HG02571 (cell line): ENCODE measurements around the gene RUFY3.
"Not testable (repeated sequence)": the region's sequence is repeated elsewhere in the genome, so short reads cannot be mapped to it uniquely, and the experiment has no call there.

Experiments used
- ATAC-seq: cut with Tn5 transposase; IDR thresholded peaks from one replicate; pipeline ENCODE4 v1.9.1; 2021; ENCODE audit warnings: mild to moderate bottlenecking, moderate library complexity; ENCODE audit not compliant: unreplicated experiment

RUFY3 gene, protein sequence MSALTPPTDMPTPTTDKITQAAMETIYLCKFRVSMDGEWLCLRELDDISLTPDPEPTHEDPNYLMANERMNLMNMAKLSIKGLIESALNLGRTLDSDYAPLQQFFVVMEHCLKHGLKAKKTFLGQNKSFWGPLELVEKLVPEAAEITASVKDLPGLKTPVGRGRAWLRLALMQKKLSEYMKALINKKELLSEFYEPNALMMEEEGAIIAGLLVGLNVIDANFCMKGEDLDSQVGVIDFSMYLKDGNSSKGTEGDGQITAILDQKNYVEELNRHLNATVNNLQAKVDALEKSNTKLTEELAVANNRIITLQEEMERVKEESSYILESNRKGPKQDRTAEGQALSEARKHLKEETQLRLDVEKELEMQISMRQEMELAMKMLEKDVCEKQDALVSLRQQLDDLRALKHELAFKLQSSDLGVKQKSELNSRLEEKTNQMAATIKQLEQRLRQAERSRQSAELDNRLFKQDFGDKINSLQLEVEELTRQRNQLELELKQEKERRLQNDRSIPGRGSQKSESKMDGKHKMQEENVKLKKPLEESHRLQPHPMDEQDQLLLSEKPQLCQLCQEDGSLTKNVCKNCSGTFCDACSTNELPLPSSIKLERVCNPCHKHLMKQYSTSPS

DNA sequence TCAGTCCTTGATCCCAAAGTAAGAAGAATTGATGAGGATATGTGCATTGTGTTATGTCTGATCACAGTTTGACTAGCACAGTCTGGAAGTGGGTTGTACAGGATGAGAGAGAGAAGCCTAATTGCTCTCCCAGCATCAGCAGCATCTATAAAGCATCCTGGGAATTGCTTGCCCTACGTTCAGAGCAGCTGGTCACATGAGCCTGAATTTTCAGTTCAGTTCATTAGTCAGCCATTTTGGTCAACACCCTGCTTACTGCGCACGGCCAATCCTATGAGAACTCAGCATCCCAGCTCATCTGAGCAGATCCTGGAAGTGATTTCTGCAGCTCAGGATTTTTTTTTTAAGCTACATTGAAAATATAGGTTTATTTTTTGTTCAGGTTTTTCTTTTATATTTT lies at the start of gene RUFY3:
Gene RUFY3 (plus strand): TSS at position 218 of the 400 bp plus-strand sequence. CDS start 610 bp downstream, outside the sequence.
- no peak for ATAC-seq

DNA sequence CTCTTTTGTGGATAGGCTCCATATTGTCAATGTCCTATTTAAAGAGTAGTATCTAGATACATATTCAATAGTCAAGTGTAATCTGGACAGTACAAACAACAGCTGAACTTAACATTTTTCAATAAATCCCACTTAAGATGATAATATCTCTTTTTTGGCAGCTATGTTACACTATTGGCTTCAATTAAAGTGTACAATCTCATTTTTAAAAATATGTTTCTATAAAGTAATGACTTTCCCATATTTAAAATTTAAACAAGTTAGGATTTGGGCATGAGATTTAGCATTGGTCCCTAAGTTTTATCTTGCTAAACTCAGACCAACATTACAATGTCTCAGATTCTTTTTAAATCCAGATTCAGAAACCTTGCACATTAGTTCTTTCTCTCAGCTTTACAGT lies 47.6 kb upstream of the RUFY3 start:
- no peak for ATAC-seq

DNA sequence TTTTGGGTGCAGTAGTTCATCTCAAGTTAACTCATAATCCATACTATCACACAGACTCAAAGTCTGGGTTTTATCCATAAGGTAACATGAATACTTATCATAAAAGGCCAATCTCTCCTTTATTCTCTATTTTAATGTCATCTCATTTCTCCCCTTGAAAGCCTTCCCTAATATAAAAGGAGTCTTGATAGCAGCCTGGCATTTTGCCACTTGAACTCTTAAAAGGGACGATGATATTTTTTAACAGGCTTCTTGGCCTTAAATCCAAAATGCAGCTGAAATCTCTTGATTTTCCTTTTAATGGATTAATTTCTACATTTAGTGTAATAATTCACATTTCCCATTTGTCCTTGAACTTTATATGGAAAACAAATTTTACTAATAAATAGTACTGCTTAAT lies 47.0 kb upstream of the RUFY3 start:
- no peak for ATAC-seq

DNA sequence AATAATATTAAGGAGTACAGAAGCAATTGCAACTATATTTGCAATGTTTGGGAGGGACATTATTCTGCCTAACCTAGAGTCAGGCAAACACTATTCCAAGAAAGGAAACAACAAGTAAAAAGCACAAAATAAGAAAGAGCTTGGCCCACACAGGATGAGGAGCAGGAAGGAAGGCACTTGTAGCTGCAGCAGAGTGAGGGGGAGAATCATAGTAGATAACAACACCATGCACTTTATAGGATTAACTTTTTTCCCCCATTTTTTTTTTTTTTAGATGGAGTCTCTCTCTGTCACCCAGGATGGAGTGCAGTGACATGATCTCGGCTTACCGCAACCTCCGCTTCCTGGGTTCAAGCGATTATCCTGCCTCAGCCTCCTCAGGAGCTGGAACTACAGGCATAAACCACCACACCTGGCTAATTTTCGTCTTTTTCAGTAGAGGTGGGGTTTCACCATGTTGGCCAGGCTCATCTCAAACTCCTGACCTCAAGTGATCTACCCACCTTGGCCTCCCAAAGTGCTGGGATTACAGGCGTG lies 45.1 kb upstream of the RUFY3 start:
- ATAC-seq, result no peak

DNA sequence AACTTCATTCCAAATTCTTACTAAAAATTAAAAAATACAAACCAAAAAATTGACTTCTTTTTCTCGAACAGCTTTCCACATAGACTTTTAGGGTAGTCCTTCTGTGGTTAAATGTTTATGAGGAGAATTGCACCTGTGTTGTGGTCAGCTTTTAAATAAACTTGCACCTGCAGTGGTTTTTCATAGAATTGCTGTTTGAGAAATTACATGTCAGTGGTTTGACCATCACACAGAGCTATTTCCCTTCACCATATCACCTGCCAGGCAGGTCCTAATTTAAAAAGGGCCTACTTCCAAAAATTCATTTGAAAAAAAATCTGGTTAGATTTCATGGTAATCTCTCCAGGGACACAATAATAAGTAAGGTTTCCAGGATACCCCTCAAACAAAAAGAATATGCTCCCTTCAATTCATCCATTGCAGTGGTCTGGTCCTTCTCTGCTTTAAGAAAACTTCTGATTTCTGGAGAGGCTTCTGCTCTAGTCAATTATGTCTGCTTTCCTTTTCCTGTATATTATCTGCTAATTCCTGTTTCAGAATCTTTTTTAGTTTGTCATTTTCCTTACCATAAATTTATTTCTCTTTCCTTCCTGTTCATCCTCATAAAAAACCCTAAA lies 43.3 kb upstream of the RUFY3 start:
- ATAC-seq, result peak; percentile 68

DNA sequence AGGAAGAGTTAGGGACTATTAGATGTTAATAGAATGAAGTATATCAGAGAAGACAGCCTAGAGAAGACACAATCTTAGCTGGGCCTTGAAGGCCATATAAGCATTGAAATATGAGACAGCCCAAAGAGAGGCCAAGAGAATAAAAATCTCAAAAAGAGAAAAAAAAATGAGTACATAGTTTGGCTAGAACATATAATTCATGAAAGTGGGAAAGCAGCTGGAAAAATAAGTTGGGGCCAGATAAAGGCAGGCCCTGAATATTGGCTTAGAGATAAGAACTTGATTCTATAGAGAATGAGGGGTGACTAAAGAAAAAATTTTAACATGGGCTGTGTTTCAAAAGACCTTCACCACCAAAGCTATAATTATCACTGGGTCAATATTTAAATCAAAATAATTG lies 40.8 kb upstream of the RUFY3 start:
- ATAC-seq, result no peak

DNA sequence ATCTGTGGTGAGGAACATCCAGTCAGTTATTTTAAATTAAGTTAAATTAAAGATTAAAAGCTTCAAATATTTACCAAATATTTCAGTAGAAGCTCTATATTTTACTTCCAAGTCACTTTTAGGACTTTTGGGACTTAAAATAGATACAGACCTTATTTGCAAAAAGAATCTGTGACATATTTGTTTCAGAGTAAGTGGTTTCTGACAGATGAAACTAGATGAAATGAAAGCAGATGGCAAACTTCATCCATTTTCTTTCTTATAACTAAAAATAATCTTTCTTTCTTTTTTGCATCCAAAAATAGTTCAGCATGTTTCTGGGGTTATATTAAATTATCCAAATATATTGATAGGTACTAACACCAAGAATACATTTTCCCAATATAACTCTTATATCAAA lies 40.1 kb upstream of the RUFY3 start:
- ATAC-seq, result no peak

DNA sequence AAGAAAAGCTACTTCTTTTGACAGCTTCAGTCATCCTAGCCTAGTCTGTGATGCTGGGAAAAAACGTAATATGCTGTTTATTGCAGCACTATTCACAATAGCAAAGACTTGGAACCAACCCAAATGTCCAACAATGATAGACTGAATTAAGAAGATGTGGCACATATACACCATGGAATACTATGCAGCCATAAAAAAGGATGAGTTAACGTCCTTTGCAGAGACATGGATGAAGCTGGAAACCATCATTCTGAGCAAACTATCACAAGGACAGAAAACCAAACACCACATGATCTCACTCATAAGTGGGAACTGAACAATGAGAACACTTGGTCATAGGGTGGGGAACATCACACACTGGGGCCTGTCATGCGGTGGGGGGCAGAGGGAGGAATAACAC lies 39.6 kb upstream of the RUFY3 start:
- not testable (repeated sequence) for ATAC-seq

DNA sequence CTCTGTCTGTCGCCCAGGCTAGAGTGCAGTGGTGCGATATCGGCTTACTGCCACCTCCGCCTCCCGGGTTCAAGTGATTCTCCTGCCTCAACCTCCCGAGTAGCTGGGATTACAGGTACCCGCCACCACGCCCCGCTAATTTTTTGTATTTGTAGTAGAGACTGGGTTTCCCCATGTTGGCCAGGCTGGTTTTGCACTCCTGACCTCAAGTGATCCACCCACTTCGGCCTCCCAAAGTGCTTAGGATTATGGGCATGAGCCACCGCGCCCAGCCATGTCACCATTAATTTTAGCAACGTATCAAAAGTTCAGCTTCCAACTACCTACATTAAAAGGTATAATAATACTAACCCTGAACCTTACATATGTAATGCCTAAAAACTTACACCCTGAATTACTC lies 34.4 kb upstream of the RUFY3 start:
- no peak for ATAC-seq

DNA sequence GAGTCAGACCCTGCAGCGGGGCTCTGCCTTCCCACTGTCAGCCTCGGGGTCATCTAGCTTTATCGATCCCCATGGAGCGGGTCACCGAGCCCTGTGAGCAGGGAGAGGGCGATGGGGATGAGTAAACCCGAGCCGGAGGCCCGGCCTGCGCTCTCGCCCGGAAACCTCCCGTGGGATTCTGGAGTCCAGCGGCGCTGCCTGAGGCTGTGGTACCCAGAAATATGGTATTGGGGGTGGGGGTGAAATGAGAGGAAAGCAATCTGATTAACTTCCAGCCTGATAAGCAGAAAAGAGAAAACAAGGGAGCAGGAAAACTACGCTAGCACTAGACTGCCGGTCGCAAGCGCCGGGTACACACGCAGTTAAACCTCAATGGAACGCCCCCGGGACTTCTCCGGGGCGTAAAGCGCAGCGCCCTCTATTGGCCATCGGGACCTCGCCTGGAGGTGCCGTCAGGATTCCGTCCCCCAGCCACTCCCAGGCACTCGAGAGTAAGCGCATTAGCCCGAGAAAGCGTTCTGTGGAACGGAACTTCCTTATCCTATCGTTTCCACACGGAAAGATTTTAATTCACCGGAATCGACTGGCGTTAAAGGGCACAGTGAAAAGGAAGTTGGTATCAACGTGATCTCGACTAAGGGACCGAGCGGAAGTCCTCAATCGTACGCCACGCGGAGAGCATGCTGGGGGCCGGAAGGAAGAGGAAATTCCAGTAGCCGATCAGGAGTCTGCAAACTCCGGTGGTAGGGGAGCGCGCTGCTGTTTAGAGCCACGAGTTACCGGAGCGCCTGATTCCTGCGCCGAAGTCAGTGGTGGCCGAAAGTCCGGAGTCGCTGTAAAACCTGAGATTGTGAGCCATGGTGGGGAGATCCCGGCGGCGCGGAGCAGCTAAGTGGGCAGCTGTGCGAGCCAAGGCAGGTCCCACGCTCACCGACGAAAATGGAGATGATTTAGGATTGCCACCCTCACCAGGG lies 33.7 kb upstream of the RUFY3 start, which contains the start of gene UTP3:
Gene UTP3 (plus strand): TSS at position 712 of the 974 bp plus-strand sequence. CDS start 146 bp downstream, at position 858.
- ATAC-seq, result peak; percentile 92

DNA sequence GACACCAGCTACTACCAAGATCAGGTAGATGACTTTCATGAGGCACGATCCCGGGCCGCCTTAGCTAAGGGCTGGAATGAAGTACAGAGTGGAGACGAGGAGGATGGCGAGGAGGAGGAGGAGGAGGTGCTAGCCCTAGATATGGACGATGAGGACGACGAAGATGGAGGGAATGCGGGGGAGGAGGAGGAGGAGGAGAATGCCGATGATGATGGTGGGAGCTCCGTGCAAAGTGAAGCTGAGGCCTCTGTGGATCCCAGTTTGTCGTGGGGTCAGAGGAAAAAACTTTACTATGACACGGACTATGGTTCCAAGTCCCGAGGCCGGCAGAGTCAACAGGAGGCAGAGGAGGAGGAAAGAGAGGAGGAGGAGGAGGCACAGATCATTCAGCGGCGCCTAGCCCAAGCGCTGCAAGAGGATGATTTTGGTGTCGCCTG lies 33.0 kb upstream of the RUFY3 start:
- ATAC-seq, result no peak

DNA sequence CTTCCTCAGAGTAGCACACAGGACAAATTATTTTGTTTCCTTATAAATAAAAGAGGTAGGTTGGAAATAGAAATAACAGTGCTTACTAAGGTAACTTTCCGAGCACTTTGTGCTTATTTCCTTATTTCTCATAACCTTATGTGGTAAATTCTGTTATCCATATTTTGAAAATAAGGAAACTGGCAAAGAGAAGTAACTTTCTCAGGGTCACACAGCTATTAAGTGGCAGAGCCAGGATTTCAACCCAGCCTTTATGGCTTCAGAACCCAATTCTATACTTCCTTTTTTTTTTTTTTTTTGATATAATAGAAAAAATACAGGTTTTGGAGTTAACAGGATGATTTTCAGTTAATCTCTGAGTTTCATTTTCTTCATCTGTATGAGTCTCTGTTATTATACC lies 30.1 kb upstream of the RUFY3 start:
- no peak for ATAC-seq

DNA sequence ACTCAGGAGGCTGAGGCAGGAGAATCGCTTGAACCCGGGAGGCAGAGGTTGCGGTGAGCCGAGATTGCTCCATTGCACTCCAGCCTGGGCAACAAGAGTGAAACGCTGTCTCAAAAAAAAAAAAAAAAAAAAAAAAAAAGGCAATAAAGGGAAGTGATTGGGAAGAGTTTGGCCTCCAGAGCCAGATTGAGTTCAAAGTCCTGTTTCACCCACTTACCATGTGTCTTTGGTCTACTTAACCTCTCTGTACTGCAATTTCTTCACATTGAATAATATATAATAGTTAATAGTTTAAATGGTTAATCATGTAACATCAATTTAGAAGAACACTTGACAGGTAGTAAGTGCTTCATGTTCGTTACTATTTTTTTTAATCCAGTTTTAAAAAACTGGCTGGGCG lies 27.1 kb upstream of the RUFY3 start:
- not testable (repeated sequence) for ATAC-seq

DNA sequence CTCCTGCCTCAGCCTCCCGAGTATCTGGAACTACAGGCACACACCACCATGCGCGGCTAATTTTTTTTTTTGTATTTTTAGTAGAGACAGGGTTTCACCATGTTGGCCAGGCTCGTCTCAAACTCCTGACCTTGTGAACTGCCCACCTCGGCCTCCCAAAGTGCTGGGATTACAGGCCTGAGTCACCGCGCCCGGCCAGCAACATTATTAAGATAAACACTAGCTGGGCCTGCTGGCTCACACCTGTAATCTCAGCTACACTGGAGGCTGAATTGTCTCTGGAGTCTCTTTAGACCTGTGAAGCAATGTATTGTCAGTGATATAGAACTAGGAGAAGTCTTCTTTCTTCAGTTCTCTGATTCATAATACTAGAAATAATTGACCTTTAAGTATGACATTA lies 23.3 kb upstream of the RUFY3 start:
- ATAC-seq, result not testable (repeated sequence)

DNA sequence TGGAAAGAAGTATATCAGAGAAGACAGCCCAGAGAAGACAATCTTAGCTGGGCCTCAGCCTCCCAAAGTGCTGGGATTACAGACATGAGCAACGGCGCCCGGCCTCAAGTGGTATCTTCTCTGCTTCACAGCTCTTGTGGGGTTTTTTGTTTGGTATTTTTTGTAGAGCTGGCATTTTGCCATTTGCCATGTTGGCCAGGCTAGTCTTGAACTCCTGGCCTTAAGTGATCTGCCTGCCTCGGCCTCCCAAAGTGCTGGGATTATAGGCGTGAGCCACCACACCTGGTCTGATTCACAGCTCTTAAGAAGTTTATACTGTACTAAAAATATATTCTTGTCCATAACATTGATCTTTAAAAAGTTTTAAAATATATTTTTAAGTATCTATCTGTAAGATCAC lies 21.1 kb upstream of the RUFY3 start:
- ATAC-seq, result no peak

DNA sequence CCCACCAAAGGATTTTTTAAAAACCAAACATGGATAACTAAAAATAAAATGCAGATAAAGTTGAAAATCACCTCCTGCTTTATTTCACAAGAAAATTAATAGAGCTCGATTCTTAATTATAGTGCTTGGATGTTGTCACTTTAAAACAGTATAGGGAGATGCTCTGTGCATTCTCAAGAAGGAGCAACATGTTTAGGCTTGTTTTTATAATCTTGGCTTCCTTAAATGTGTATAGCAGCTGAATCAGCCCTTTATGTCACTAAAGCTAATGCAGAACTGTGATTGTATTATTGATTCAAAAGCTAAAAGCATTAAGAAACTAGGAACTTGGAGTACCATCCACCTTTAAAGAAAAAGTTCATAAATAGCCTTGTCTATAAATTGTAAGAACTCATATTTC lies 20.5 kb upstream of the RUFY3 start:
- no peak for ATAC-seq

DNA sequence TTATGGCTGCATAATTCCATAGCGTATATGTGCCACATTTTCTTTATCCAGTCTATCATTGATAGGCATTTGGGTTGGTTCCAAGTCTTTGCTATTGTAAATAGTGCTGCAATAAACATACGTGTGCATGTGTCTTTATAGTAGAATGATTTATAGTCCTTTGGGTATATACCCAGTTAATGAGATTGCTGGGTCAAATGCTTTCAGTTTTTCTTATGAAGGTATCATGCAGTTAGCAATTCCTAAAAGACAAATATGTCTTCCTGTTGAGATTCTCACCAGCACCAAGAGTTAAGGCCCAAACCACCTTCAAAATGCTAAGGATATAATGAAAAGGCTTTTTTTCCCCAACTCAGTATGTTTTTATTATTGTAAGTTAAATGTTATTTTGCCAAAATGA lies 19.2 kb upstream of the RUFY3 start:
- ATAC-seq, result not testable (repeated sequence)

DNA sequence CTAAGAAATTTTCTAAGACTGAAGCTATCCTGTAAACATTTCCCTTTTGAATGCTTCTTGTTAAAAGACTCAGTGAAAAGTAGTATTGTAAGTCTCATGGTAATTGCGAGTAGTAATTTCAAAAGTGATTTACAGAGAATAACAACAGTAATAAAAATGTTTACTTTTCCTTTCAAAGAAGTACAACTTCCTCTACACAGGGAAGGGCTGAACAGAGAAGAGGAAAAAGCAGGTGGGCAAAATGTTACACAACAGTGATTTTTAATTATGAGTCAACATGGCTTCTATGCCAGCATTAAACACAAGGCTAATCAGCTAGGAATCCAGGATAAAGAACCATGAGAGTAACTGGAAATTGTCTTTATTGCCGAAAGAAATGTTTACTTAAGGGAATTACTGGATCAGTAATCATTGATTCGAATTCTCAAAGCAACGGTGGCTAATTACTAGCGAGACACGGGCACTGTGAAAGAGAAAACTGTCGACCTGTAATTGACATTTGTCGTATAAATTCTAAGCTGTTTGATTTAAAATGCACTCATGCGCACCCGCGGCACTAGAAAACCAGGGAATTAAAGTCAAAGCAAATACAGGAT lies 18.0 kb upstream of the RUFY3 start:
- no peak for ATAC-seq

DNA sequence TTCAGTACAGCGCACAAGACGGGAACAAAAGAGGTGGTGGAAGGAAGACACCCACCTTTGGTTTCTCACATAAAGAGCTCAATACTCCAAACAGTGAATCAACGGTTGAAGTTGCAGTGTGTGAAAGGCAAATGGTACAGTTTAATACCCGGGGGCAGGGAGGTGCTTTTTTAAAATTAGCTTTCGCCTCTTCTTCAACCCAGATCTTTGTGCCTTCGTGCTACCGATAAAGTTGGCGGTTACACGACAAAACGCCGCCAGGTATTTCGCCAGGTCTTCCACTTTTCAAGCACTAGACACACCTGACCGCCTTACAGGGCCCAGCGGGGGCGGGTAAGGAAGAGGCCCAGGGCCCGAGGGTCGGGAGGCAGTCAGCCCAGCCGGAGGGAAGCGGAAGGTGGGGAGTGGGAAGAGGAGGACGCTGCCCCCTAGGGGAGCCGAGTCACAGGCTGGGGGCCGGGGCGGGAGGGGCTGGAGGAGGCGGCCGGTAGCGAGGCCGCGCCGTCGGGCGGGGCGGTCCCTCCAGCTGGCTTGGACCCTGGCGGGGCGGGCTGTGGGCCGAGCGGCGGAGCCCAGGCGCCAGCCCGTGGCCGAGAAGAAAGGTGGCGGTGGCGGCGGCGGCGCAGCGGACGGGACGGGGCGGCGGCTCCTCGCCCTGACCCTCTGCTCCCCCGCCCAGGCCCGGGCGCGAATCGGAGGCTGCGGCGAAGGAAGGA lies 17.4 kb upstream of the RUFY3 start:
- peak; percentile 62 for ATAC-seq

DNA sequence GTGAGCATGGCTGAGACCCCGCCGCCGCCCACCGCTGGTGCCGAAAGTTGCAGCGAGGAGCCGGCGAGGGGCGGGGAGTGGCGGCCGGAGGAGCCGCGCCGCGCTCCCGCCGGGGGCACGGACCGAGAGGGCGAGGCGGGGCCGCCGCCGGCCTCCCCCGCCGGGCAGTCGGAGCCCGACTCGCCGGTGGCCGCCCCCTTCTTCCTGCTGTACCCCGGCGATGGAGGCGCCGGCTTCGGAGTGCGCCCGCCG lies 16.9 kb upstream of the RUFY3 start:
- peak; percentile 37 for ATAC-seq
